Measurements from ENCODE around the gene SIVA1.

- TF ChIP-seq CTCF (IDR thresholded peaks at IDR 0.05) (no peak), POLR2AphosphoS5 (IDR thresholded peaks at IDR 0.05; ENCODE audit: low read depth, low read length) (no peak), RAD21 (IDR thresholded peaks at IDR 0.05; ENCODE audit: low read length) (no peak), RFX5 (IDR thresholded peaks at IDR 0.05; ENCODE audit: low read length) (no peak), MAX (IDR thresholded peaks at IDR 0.05; ENCODE audit: low read depth) (no peak), ELF1 (IDR thresholded peaks at IDR 0.05) (no peak), TEAD4 (IDR thresholded peaks at IDR 0.05; ENCODE audit: borderline replicate concordance, insufficient read depth) (no peak), NFIC (IDR thresholded peaks at IDR 0.05; ENCODE audit: borderline replicate concordance) (no peak), EZH2phosphoT487 (IDR thresholded peaks at IDR 0.05; ENCODE audit: borderline replicate concordance, low read depth) (no peak), TAF1 (IDR thresholded peaks at IDR 0.05; ENCODE audit: borderline replicate concordance, low read depth, low read length) (no peak)
These were observed 48.7 kb upstream of the SIVA1 start for GRCh38 chr14:104704252-104704651.
